GM23248 (cell line): Measurements from ENCODE around the gene KY.

Experiments used
- EZH2 ChIP-seq: fragments of 200-600 bp; sonication (generic); IDR thresholded peaks from 2 replicates; pipeline ENCODE4 v1.6.1; 2018; ENCODE audit warnings: antibody characterized with exemption, mild to moderate bottlenecking; ENCODE audit not compliant: insufficient read depth, poor library complexity, severe bottlenecking
- EZH2phosphoT487 ChIP-seq: fragments of 200-600 bp; sonication (generic); IDR thresholded peaks from 2 replicates; pipeline ENCODE4 v1.6.1; 2018; ENCODE audit warnings: antibody characterized with exemption, moderate library complexity, mild to moderate bottlenecking, low read depth; ENCODE audit not compliant: insufficient read depth

- TF ChIP-seq EZH2phosphoT487 (no peak), EZH2 (no peak)
Measured at GRCh38 chr3:134643150-134643675, 7.6 kb downstream of the KY start.
